IMR-90 (cell line): ENCODE data around the gene ATF4.

Source experiments
- BHLHE40 ChIP-seq: fragments of 150-350 bp; IDR thresholded peaks from 2 replicates; pipeline ENCODE4 v1.6.1; 2016; ENCODE audit warnings: mild to moderate bottlenecking, low read depth, low read length
- CEBPB ChIP-seq: IDR thresholded peaks from 2 replicates; pipeline ENCODE4 v1.6.1; 2012; ENCODE audit warnings: low read depth, low read length, improper control_type of control experiment
- CHD1 ChIP-seq: IDR thresholded peaks from 2 replicates; pipeline ENCODE4 v1.6.1; 2012; ENCODE audit warnings: low read depth, low read length, improper control_type of control experiment
- CTCF ChIP-seq: conservative IDR thresholded peaks from 2 replicates; pipeline ENCODE4 v1.5.1; 2012; ENCODE audit warnings: mild to moderate bottlenecking, low read depth, low read length, improper control_type of control experiment
- ELK1 ChIP-seq: fragments of 150-350 bp; IDR thresholded peaks from 2 replicates; pipeline ENCODE4 v1.6.1; 2016; ENCODE audit warnings: low read depth, mild to moderate bottlenecking, low read length, moderate library complexity, borderline replicate concordance
- MAFK ChIP-seq: IDR thresholded peaks from 2 replicates; pipeline ENCODE4 v1.6.1; 2012; ENCODE audit warnings: low read depth, low read length, improper control_type of control experiment
- MAZ ChIP-seq: IDR thresholded peaks from 2 replicates; pipeline ENCODE4 v1.6.1; 2012; ENCODE audit warnings: low read depth, mild to moderate bottlenecking, low read length, improper control_type of control experiment, moderate library complexity, borderline replicate concordance
- MXI1 ChIP-seq: IDR thresholded peaks from 2 replicates; pipeline ENCODE4 v1.6.1; 2012; ENCODE audit warnings: low read depth, mild to moderate bottlenecking, low read length, moderate library complexity, borderline replicate concordance
- NFE2L2 ChIP-seq: fragments of 150-350 bp; IDR thresholded peaks from 2 replicates; pipeline ENCODE4 v1.6.1; 2016; ENCODE audit warnings: low read depth, mild to moderate bottlenecking, low read length
- POLR2A ChIP-seq: IDR thresholded peaks from 2 replicates; pipeline ENCODE4 v1.6.1; 2012; ENCODE audit warnings: mild to moderate bottlenecking, low read depth, low read length
- RAD21 ChIP-seq: IDR thresholded peaks from 2 replicates; pipeline ENCODE4 v1.6.1; 2012; ENCODE audit warnings: low read length, improper control_type of control experiment
- RFX5 ChIP-seq: IDR thresholded peaks from 2 replicates; pipeline ENCODE4 v1.8.0; 2012; ENCODE audit warnings: low read depth, mild to moderate bottlenecking, low read length, moderate library complexity
- SMC3 ChIP-seq: fragments of 150-350 bp; IDR thresholded peaks from 2 replicates; pipeline ENCODE4 v1.6.1; 2016; ENCODE audit warnings: low read depth, mild to moderate bottlenecking, antibody characterized with exemption, low read length, moderate library complexity
- USF2 ChIP-seq: fragments of 150-350 bp; IDR thresholded peaks from 2 replicates; pipeline ENCODE4 v1.6.1; 2017; ENCODE audit warnings: mild to moderate bottlenecking, antibody characterized with exemption, low read length, low read depth

- TF ChIP-seq CTCF (no peak), USF2 (no peak), BHLHE40 (no peak), CHD1 (no peak), POLR2A (no peak), MAFK (no peak), NFE2L2 (no peak), RAD21 (no peak), SMC3 (no peak), MXI1 (no peak), RFX5 (no peak), ELK1 (no peak), CEBPB (no peak), MAZ (no peak)
Measured at GRCh38 chr22:39515266-39516050, 4.9 kb upstream of the ATF4 start.
